Body of pancreas (tissue), 4 donors: ENCODE data around the gene CAMK1D.

Experiments
- POLR2A ChIP-seq, 3 donors: fragments of 450-650 bp; IDR thresholded peaks; one replicate each; pipeline ENCODE4 v1.6.1; 2016; ENCODE audit warnings: antibody characterized with exemption in 3 of 3, mild to moderate bottlenecking in 2 of 3
- TF ChIP-seq, protein P1 (sequence below), 7 experiments: fragments of 450-650 bp in 4 of 7; fragments of 200-600 bp in 3 of 7; sonication (generic) in 3 of 7; IDR thresholded peaks; one replicate each; pipeline ENCODE4 v1.5.1; 2016 to 2019; ENCODE audit warnings: antibody characterized with exemption in 7 of 7

DNA sequence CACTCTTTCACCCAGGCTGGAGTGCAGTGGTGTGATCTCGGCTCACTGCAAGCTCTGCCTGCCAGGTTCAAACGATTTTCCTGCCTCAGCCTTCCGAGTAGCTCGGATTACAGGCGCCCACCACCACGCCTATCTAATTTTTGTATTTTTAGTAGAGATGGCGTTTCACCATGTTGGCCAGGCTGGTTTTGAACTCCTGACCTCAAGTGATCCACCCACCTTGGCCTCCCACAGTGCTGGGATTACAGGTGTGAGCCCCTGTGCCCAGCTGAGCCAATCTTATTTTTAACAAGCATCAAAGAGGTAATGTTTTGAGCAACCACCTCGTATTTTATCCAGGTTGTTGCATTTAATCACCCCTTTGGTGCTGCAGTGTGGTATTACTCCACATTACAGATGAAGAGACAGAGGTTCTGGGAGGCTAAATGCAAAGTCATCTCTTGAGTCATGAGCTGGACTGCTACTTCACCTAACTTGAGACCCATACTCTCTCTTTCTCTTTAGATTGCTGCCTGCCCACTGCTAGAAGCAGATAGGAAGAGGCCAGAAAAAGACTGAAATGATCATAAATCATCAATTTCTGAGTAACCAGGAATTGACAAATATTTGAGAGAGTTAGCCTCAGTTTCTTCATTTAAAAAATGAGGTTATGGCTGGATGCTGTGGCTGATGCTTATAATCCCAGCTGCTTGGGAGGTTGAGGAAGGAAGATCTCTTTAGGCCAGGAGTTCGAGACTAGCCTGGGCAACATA is 116.2 kb downstream of the CAMK1D start:
- TF ChIP-seq, protein P1, sequence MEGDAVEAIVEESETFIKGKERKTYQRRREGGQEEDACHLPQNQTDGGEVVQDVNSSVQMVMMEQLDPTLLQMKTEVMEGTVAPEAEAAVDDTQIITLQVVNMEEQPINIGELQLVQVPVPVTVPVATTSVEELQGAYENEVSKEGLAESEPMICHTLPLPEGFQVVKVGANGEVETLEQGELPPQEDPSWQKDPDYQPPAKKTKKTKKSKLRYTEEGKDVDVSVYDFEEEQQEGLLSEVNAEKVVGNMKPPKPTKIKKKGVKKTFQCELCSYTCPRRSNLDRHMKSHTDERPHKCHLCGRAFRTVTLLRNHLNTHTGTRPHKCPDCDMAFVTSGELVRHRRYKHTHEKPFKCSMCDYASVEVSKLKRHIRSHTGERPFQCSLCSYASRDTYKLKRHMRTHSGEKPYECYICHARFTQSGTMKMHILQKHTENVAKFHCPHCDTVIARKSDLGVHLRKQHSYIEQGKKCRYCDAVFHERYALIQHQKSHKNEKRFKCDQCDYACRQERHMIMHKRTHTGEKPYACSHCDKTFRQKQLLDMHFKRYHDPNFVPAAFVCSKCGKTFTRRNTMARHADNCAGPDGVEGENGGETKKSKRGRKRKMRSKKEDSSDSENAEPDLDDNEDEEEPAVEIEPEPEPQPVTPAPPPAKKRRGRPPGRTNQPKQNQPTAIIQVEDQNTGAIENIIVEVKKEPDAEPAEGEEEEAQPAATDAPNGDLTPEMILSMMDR (IDR thresholded peaks at IDR 0.05), result no peak
- no peak for TF ChIP-seq POLR2A (IDR thresholded peaks at IDR 0.05)
